CD4-positive, alpha-beta T cell treated with Interleukin-1 beta for 1 hour (primary cell): Measurements from ENCODE around the gene ACOT8.
A peak's percentile ranks its signal among the peaks of the same experiment; 100 is the strongest.
"Not testable (repeated sequence)": the region's sequence is repeated elsewhere in the genome, so short reads cannot be mapped to it uniquely, and the experiment has no call there.

Experiments
- DNase-seq, 2 donors: peaks; one replicate each; pipeline ENCODE4 v3.0.0-alpha.2; 2020 to 2022

Gene ACOT8

GRCh38 chr20:45823949-45824835 lies 33.0 kb downstream of the ACOT8 start:
- peak; percentile 55 to 58 for DNase-seq

DNA sequence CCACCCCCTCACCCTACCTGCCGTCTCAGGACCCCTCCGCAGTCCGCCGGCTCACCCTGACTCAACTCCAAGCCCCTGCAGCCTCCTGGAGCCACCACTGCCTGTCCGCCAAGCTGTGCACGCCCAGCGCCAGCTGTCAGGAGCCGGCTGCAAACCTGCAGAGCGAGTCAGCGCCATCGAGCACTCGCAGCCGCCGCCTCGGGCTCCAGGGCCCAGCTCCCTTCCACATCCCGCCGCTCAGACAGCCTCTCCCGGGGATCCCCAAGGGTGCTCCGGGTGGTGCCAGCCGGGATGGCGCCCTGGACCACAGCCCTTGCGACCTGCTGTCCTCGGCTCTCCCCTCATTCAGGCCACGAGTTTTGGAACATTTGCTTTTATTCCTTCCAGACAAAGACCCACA lies 34.3 kb downstream of the ACOT8 start:
- DNase-seq: no peak

DNA sequence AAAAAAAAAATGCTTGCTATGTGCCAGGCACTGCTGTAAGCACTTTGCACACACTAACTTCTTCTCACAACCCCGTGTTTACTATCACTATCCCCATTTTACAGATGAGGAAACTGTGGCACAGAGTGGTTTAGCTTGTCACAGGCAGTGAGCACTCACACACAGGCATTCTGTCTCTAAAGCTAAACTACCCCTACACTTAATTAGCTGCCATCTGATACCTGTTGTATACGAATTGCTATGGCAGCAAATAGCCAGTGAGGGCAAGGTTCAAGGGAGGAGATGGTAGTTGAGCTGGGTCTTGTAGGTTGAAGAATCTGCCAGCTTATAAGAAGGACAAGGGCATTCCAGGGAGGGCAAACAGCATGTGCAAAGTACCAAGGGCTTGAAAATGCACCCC lies 35.2 kb downstream of the ACOT8 start:
- DNase-seq: no peak

- no peak for DNase-seq
Observed at GRCh38 chr20:45819466-45819865, 37.7 kb downstream of the ACOT8 start.

DNA sequence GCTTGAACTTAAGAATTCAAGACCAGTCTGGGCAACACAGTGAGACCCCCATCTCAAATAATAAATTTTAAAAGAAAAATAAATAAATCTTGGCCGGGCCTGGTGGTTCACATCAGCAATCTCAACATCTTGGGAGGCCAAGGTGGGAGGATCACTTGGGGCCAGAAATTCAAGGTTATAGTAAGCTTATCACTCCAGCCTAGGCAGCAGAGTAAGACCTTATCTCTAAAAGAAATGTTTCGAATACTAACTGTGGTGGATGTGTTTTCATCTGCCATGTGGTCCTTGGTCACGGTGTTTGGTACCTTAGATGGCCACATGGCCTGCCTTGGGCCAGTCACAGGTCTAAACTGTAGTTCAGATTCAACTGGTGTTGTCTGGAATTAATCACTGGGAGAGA lies 39.0 kb downstream of the ACOT8 start:
- DNase-seq: no peak

DNA sequence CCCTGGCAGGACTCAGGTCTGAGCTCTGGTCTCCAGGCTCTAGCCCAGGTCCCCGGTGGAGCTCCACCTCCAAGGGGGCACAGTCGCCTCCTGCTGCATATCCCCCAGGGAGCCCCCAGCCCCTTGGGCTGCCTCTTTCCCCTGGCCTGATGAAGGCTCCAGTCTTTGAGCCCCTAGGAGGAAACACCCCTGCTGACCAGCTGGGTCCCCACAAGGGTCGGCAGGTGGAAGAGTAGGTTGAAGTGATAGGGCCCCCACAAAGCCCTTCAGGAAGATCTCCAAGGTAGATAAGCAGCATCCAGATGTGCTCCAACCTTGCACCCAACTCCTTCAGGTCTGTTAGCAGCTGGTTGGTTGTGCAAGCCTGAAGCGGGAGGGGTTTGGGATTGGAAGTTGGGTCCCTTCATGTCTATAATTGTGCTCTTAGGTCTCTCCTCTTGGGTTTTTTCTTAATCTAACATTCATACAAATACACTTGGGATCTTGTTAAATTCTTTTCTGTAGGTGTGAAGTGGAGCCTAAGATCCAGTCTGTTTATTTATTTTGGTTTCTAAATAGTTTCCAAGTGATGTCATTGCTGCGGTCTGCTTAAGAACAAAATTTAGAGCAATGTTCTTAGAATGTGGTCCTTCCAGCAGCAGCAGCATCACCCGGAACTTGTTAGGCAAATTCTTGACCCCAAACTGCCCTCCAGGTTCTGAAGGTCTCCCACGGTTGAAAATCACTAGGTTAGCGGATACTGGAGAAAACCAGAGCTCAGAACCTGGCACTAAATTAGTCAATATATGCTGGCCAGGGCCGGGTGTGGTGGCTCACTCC lies 39.6 kb downstream of the ACOT8 start:
- no peak for DNase-seq

GRCh38 chr20:45816951-45817350 lies 40.2 kb downstream of the ACOT8 start:
- no peak for DNase-seq

GRCh38 chr20:45814314-45814713 lies 42.9 kb downstream of the ACOT8 start:
- DNase-seq: no peak

GRCh38 chr20:45813489-45813888 lies 43.7 kb downstream of the ACOT8 start:
- no peak for DNase-seq

DNA sequence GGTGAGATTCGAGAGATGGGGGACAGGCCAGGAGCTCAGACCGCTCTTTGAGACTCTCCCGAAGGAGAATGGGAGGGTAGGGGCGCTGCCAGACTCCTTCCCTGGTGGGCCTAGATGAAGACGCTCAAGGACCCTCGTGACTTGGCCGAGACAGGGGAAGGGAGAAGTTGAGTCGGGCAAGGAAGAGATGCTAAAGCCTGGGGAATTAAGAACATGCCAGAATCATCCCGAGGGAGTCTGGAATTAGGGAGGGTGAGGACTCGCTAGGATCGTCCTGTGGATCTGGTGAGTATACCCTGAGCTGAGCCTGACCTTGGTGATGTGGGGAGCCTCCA lies 44.2 kb downstream of the ACOT8 start:
- DNase-seq: no peak

- peak; percentile 95 to 97 for DNase-seq
Observed at GRCh38 chr20:45812157-45813005, 44.8 kb downstream of the ACOT8 start, which contains the start of gene UBE2C. TSS of gene UBE2C (plus strand) at chr20:45812644. CDS start at chr20:45812696, 52 bp downstream.

DNA sequence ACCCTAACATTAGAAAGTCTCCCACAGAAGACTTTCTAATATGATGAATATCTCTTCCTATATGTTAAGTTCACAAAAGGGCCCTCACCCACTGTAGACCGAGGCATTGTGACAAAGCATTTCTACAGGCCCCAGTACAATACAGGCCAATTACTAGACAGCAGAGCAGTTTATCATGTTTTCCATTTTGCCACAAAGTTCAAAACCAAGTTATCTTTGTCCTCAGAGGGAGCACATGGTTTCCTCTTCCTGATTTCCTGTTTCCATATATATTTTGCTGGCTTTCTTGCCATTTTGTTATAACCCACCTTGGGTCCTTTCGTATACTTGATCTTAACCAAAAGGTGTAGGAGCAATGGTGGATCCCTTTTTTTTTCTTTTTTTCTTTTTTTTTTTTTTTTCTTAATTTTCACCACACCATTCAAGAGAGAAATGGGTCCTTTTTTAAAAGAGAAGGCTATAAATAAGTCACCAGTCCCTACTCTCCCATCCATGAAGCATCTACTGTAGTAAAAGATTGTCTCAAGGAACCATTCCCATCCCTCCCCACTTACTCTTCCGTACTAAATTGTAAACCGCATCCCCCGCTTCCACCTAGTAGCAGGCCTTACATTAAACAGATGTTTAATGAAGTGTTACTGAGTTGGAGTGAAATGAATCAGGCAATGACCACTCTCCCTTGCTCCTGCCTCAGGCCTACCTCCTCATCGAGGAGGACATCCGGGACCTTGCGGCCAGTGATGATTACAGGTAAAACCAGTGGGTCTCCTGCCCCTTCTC lies 46.8 kb downstream of the ACOT8 start:
- DNase-seq: no peak

GRCh38 chr20:45801851-45802250 lies 55.3 kb downstream of the ACOT8 start:
- no peak for DNase-seq

GRCh38 chr20:45798935-45799642 lies 58.1 kb downstream of the ACOT8 start:
- DNase-seq: peak; percentile 61 to 74

GRCh38 chr20:45797955-45798354 lies 59.2 kb downstream of the ACOT8 start:
- not testable (repeated sequence) for DNase-seq

DNA sequence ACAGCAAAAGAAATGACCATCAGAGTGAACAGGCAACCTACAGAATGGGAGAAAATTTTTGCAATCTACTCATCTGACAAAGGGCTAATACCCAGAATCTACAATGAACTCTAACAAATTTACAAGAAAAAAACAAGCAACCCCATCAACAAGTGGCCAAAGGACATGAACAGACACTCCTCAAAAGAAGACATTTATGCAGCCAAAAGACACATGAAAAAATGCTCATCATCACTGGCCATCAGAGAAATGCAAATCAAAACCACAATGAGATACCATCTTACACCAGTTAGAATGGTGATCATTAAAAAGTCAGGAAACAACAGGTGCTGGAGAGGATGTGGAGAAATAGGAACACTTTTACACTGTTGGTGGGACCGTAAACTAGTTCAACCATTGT lies 59.7 kb downstream of the ACOT8 start:
- not testable (repeated sequence) for DNase-seq

DNA sequence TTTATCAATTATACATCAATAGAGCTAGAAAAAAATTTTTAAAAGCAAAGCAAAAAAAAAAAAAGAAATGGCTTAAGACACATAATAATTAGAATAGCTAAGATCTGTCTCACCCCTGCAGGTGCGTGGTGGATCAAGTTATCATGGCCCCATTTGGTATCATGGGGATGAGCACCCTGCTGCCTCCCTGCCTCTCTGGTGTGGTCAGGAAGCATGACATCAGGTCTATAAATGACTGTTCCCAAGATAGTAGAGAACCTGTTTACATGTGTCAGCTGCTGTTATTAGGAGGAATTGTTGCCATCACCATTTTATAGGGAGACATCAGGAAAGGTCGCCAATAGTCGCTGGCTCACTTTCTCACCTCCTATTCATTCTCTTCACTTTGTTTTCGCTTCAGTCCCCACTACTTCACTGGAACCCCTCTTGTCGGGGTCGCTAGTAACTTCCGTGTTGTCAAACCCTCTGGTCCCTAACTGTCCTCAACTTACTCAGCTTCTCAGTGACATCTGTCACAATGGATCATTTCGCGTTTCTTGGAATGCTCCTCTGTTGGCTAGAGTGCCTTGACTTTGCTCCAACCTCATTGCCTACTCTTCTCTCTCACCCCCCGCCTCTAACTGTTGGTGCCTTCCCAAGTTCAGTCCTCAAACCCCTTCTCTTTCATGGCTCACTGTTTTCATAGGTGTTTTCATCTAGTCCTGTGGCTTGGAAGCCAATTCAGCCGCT lies 60.7 kb downstream of the ACOT8 start:
- DNase-seq: no peak

- DNase-seq: peak; percentile 31 to 36
Observed at GRCh38 chr20:45792317-45793118, 64.7 kb downstream of the ACOT8 start.
